Thyroid gland (tissue), 4 donors: Measurements from ENCODE around the gene UGT1A10. TPM values are rescaled to one million over a fixed set of nuclear protein-coding genes. Genes with fewer than 3 reads are reported as not detected.

Experiments used
- DNase-seq, 2 donors: peaks; one replicate each; pipeline ENCODE4 v3.0.0-alpha.2; 2019
- H3K27ac ChIP-seq, 3 donors: fragments of 200-600 bp; sonication (generic); 1 replicate in 2 of 3; 2 replicates in 1 of 3; pipeline ENCODE4 v1.5.1; 2016 to 2019; ENCODE audit warnings: mild to moderate bottlenecking in 1 of 3, moderate library complexity in 1 of 3
- H3K27me3 ChIP-seq: fragments of 200-600 bp; sonication (generic); one replicate; pipeline ENCODE4 v1.5.1; 2019
- H3K36me3 ChIP-seq, 2 donors: fragments of 200-600 bp; sonication (generic); one replicate each; pipeline ENCODE4 v1.5.1; 2016 to 2019
- H3K4me1 ChIP-seq, 2 donors: fragments of 200-600 bp; sonication (generic); one replicate each; pipeline ENCODE4 v1.5.1; 2017 to 2019
- H3K4me3 ChIP-seq, 3 donors: fragments of 200-600 bp; sonication (generic); replicated peaks in 1 of 3; 1 replicate in 2 of 3; 2 replicates in 1 of 3; pipeline ENCODE4 v1.5.1; 2016; ENCODE audit warnings: mild to moderate bottlenecking in 1 of 3
- H3K9me3 ChIP-seq: fragments of 200-600 bp; sonication (generic); one replicate; pipeline ENCODE4 v1.5.1; 2017
- CTCF ChIP-seq, 6 experiments: fragments of 200-600 bp in 3 of 6; fragments of 450-650 bp in 3 of 6; sonication (generic) in 3 of 6; IDR thresholded peaks; one replicate each; pipeline ENCODE4 v1.5.1; 2016 to 2019; ENCODE audit warnings: antibody characterized with exemption in 6 of 6, mild to moderate bottlenecking in 2 of 6, inconsistent platforms in 1 of 6, moderate library complexity in 1 of 6
- POLR2A ChIP-seq, 2 donors: fragments of 450-650 bp; IDR thresholded peaks; one replicate each; pipeline ENCODE4 v1.6.1; 2017; ENCODE audit warnings: antibody characterized with exemption in 2 of 2, mild to moderate bottlenecking in 2 of 2, moderate library complexity in 1 of 2
- WGBS, 2 donors: methylation state at CpG; one replicate each; pipeline ENCODE4 v1.1.5; 2017; 5-methylcytosine and 5-hydroxymethylcytosine counted together
- intact Hi-C: fragments of 100-400 bp; cut with DNase I; formaldehyde crosslinking; loops from one replicate; pipeline ENCODE4 v1.15.1; 2023
- total RNA-seq, 4 donors: library from RNA; depleted of rRNA; stranded (reverse); fragments of >200 nt; gene quantifications; one replicate each; pipeline ENCODE4 v1.2.3, GENCODE V29; 2016

The UGT1A10 gene
- total RNA-seq, 4 donors from 2014 or later: 0.27 TPM; not detected in 3

- Histone ChIP-seq H3K27ac (no peak overlapping the region), H3K4me1 (no peaks in the 10 kb centered on the region), H3K36me3 (no peaks in the 10 kb centered on the region), H3K4me3 (no peak overlapping the region), H3K9me3 (no peaks in the 10 kb centered on the region), H3K27me3 (no peaks in the 10 kb centered on the region)
- no peak for TF ChIP-seq CTCF (IDR thresholded peaks at IDR 0.05)
- no peak for TF ChIP-seq POLR2A (IDR thresholded peaks at IDR 0.05)
- WGBS, 2 donors: 47 to 53% methylated on average over 10 to 11 of the region's 18 CpGs
- peak; percentile 48 to 72 for DNase-seq
- intact Hi-C loops: no loop called here
These were observed 157.3 kb downstream of the UGT1A10 start for GRCh38 chr2:233793465-233794127.

GRCh38 chr2:233794128-233794658, 157.9 kb downstream of the UGT1A10 start:
- no peak for TF ChIP-seq CTCF (IDR thresholded peaks at IDR 0.05)
- TF ChIP-seq POLR2A (IDR thresholded peaks at IDR 0.05): no peak
- Histone ChIP-seq H3K36me3 (no peaks in the 10 kb centered on the region), H3K27ac (no peak overlapping the region), H3K27me3 (no peaks in the 10 kb centered on the region), H3K9me3 (no peaks in the 10 kb centered on the region), H3K4me3 (no peak overlapping the region), H3K4me1 (peaks cover 2% of the 10 kb centered on the region in 2 donors)
- DNase-seq: peak; percentile 38 to 47
- intact Hi-C loops: no loop called here
- WGBS, 2 donors: 67 to 78% methylated on average over 11 to 15 of the region's 17 CpGs

GRCh38 chr2:233795735-233796171, 159.5 kb downstream of the UGT1A10 start:
- DNase-seq: no peak
- Histone ChIP-seq H3K4me3 (no peak overlapping the region), H3K27me3 (no peaks in the 10 kb centered on the region), H3K36me3 (no peaks in the 10 kb centered on the region), H3K9me3 (no peaks in the 10 kb centered on the region), H3K27ac (no peak overlapping the region), H3K4me1 (peaks cover 6 to 13% of the 10 kb centered on the region in 2 donors)
- intact Hi-C loops: no loop called here
- TF ChIP-seq POLR2A (IDR thresholded peaks at IDR 0.05) (no peak), CTCF (IDR thresholded peaks at IDR 0.05) (no peak)
- 95 to 96% methylated on average over 10 to 12 of the region's 13 CpGs for WGBS, 2 donors

DNA sequence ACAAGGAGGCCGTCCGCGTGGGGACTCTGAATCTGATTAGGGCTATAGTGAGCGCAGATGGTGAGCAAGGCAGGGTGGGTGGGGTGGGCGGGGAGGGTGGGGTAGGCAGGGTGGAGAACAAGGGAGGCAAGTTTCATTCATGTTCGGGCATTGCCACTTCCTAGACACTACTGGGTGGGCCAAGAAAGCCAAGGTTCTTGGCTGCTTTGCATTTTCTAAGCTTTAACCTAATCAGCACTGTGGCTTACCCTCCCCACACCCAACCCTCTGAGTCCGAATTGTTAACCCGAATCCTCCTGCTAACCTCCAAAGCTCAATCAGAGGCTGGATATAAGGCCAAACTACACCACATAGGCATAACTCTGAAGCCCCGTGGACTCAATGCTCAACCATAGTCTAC, 160.0 kb downstream of the UGT1A10 start:
- 92 to 93% methylated on average over 9 of the region's 9 CpGs for WGBS, 2 donors
- Histone ChIP-seq H3K4me1 (peaks cover 6 to 13% of the 10 kb centered on the region in 2 donors), H3K27me3 (no peaks in the 10 kb centered on the region), H3K27ac (no peak overlapping the region), H3K9me3 (no peaks in the 10 kb centered on the region), H3K36me3 (no peaks in the 10 kb centered on the region), H3K4me3 (no peak overlapping the region)
- TF ChIP-seq POLR2A (IDR thresholded peaks at IDR 0.05): no peak
- no peak for TF ChIP-seq CTCF (IDR thresholded peaks at IDR 0.05)
- DNase-seq: no peak
- intact Hi-C loops: no loop called here

GRCh38 chr2:233798335-233799086, 162.3 kb downstream of the UGT1A10 start:
- peaks cover 6 to 13% of the 10 kb centered on the region in 2 donors for H3K4me1 ChIP-seq
- no peaks in the 10 kb centered on the region for H3K27me3 ChIP-seq
- TF ChIP-seq CTCF (IDR thresholded peaks at IDR 0.05) (no peak), POLR2A (IDR thresholded peaks at IDR 0.05) (no peak)
- peak overlapping the region in 1 of 3 donors; percentile 6 for H3K27ac ChIP-seq
- H3K4me3 ChIP-seq: no peak overlapping the region
- H3K9me3 ChIP-seq: no peaks in the 10 kb centered on the region
- no peak for DNase-seq
- intact Hi-C loops: no loop called here
- no peaks in the 10 kb centered on the region for H3K36me3 ChIP-seq
- WGBS, 2 donors: 82 to 94% methylated on average over 14 of the region's 14 CpGs
